IPS DF 19.7 (cell line): ENCODE results near the gene ZRANB2.

Experiments used
- DNase-seq: peaks from one replicate; pipeline ENCODE4 v3.0.0-alpha.2; 2013; ENCODE audit warnings: low read depth, low spot score

The ZRANB2 gene

DNA sequence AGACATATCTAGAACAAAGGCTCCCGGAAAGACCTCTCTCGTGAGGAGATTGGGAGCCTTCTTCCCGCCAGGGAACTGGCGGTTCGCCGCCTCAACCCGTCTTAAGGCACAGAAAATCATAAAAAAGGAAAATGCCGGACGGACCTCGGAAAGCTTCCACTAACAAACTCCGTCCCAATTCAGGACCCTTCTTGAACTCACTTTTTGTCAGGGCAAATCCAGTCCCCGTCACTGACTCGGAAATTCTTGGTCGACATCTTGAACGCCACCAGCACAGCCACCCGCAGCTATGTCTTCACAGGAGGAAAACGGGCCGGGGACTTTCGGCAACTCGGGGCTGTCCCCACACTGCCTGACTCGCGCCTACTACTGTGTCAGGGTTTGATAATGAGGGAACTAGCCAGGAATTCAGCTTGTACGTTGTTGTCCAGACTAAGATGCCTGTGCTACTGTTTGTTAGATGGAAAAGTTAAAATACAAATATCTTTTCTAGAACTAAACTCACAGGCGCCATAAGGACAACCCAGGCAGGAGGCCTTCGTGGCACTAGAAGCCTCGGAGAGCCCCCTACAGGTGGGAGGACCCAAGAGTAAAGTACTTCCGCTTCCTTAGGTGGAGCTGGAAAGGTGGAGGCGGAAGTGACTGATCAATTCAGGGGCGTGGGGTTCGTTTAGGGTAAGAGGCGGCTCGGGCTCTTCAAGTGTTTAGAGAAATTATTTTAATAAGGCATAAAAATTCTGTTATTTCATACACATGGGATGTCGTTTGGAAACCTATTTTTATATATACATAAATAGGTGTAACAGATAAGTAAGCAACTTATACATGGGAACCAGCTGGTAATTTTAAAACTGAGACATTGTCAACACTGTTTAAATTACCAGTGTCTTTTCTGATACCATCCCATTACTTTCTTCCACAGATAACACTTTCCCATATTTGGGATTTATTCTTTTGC lies at the start of gene ZRANB2:
TSS of gene ZRANB2 (minus strand) at position 297 of the 958 bp plus-strand sequence. CDS start at position 257, 40 bp downstream.
- peak; percentile 91 for DNase-seq

GRCh38 chr1:71128060-71128459 lies 47.2 kb upstream of the ZRANB2 start:
- DNase-seq = no peak

DNA sequence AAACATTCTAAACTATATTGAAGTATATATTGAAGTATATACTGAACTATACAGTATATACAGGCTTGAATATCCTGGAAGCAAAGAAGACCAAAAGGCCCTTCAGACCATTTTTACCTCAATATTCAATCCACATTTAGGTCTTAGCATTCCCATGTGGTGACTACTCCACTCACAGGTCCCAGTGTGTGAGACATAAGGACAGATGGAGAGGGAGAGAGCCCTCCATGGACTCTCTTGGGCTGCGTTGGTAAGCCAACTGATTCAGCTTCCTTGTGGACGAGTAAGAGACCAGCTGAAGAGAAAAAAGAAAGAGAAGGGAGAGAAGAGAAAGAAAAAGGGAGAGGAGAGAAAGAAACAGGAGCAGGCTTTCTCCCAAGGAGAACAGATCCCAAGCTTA lies 37.3 kb upstream of the ZRANB2 start:
- no peak for DNase-seq

DNA sequence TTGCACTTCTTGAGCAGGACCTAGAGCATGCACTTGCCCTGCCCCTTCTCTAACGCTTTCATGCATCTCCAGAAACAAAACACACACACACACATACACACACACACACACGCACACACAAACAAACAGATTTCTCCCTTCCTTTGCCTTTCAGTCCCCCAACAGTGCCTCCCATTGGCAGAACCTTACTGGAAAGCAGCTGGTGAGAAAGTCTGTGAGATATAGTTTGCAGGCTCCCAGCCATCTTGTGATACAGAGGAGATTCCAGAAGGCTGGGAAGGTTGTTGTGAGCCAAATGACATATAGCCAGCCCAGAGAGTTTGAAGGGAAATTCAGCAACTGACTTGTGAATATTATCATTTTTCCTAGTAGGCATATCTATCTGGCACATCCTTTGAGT lies 35.9 kb upstream of the ZRANB2 start:
- no peak for DNase-seq

GRCh38 chr1:71106658-71107322 lies 26.0 kb upstream of the ZRANB2 start:
- DNase-seq = no peak

DNA sequence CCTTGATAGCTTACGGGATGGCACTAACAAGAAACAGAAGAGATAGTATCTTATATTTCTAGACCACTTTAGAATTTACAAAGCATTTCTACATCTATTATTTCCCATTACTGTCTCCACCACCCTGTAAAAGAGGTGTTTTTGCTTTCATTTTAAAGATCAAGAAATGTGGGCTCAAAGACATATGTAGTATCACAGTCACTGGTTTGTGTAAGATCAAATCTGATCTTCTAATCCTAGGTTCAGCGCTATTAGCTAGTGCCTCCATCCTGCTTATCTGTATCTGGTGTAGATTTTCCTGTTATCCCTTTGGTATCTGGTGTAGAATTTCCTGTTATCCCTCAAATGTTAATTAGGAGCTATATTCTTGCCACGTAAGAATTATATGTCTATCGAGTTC lies 23.6 kb upstream of the ZRANB2 start:
- no peak for DNase-seq

DNA sequence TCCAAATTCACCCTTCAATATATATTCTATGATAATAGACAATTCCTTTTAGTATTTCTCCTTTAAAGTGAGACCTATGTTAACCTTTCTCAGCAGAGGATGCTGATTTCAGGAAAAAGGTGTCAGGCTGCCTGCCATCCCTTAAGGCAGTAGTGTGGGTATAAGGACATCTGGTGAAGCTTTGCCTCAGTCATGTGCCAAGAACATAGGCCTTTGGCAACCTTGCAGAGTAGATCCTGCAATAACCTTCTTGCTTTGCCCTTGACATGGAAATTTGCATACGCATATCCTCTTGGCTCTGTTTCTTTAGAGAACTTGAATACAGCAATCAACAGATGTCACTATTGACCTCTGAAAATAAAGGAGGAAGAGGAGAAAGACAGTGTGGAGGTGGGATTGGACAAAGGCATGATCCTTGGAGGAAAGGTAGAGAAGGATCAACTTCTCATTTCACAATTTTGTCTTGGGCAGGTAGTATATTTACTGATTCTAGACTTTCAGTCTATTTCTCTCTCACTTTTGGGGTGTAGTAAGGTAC lies 21.1 kb upstream of the ZRANB2 start:
- DNase-seq = no peak

- no peak for DNase-seq
Measured at GRCh38 chr1:71097428-71097827, 16.6 kb upstream of the ZRANB2 start.

GRCh38 chr1:71094913-71095312 lies 14.1 kb upstream of the ZRANB2 start:
- no peak for DNase-seq

- DNase-seq = no peak
Measured at GRCh38 chr1:71093938-71094337, 13.1 kb upstream of the ZRANB2 start.

DNA sequence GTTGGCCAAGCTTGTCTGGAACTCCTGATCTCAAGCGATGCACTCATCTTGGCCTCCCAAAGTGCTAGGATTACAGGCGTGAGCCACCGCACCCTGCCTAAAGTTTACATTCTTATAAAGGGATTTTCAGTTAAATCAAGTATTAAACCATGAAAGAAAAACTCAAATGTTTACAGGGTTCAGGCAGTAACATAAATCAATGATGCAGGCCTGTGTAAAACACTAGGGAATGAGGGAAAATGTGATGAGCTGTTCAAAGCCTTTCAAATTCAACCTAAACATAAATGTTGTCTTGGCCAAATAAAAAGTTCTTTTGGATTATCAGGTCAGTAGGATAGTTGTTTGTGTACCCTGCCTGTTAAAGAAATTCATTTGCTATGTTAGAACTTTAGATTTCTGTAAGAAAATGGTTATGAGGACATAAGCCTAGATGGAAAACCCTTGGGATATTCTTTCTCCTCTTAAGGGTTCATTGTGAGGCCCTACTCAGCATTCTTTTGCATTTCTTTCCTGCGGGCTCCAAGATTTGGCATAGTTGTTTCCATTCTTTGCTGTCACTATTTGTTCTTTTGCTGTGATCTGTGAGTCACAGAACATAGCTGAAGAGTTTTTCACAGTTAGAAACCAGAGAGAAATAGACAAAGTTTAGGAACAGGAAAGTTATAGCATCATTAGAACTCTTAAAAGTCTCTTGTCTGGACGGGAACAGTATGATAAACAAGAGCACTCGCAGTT lies 8.9 kb upstream of the ZRANB2 start:
- no peak for DNase-seq

DNA sequence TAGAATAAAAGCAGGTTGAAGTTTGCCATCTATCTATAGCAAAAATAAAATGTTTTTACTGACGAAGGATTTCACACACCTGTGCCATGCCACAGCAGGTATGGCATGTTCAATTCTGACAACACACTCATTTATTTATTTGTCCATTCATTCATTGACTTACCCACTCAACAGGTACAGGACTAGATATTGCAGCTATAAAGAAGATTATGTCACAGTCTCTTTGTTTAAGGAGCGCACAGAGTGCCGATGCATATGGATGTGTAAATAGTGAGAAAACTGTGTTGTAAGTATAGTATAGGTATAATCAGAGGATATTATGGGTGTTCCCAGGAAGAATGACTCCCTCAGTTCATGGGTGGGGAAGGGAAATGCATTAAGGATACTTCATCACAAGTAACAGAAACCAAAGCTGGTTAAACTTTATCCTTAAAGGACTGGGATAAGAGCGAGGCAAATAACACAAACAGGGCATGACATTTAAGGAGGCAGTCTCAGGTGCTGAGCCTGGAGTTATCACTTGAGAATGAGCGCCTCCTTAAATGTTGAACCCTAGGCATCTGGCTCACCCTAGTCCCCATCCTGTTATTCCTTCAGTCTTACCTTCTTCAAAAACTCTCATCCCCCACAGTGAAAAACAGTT lies 7.9 kb upstream of the ZRANB2 start:
- DNase-seq = no peak

- DNase-seq = no peak
Measured at GRCh38 chr1:71087713-71088112, 6.9 kb upstream of the ZRANB2 start.

- no peak for DNase-seq
Measured at GRCh38 chr1:71087060-71087459, 6.2 kb upstream of the ZRANB2 start.

DNA sequence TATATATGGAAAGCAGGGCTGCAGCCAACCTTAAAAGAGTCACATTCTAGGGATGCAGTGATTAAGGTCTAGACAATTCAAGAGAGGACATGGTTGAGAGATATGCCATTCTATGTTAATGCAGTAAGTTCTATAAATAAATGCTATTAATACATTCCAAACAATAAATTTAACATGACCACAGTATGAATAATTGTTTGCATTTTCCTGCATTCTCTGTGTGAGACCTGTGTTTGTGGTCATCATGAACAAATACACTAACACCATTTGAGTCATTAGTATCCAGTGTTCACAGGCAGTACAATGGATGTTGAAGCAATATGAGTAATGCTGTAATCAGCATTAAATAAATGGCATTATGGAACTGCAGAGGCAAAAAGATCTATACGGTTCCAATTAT lies 5.5 kb upstream of the ZRANB2 start:
- DNase-seq = no peak

DNA sequence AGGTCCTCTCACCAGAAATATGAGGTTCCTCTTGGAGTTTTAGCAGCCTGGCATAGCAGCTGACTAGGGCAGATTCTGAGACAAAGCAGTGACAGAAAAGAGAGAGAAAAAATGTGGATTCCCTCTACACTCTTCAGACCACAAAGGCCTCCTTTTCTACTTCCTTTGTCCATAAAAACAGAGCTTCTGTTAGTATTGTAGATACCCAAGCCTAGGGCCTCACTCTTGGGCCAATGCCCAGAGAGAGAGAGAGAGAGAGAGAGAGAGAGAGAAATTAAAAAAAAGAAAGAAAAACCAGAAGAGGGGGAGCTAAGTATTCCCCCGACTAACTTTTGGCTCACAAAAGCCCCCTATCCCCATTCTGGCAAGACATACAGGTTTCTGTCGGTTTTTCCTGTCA lies 2.4 kb upstream of the ZRANB2 start:
- DNase-seq = no peak

GRCh38 chr1:71081697-71082080 lies 854 bp upstream of the ZRANB2 start:
- no peak for DNase-seq

DNA sequence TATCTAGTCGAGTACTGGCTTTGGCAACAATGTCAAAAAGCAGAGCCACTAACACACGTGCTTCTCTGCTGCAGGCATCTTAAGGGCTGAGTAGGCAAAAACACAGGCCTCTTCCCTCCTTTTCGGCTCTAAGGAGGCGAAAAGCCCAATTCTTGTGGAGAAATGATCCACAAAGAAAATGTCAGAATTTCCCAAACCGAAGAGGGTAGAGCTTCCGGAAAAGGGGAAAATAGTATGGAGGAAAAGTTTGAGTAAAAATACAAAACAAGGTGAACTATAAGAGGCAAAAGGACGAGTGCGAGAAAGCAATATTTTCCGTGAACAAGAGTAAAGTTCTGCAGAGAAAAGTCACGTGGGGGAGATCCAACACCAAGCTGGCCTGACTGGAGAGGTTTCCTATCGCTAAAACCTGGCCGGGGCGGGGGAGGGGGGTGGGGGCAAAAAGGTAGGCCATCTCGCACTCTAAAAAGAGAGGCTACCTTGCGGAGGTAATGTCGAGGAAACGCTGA lies 551 bp downstream of the ZRANB2 start:
- no peak for DNase-seq

DNA sequence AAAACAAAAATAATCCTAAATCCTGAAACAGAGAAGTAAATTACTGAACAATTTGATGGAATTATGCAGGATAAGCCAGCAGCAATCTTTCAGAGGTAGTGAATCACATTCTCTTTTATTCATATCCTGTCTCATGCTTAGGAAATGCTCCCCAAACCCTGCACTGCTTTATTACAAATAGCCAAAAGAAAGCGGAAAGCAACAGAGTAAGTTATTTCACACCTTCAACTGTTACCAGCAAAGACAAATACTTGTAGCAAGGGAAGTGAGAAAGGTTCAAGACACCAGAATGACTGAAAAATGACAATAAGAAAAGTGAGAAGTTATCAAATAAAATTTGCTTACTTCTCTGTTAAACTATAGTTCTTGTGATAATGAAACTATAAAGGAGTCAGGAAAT lies 6.2 kb downstream of the ZRANB2 start:
- DNase-seq = no peak

GRCh38 chr1:71072273-71072672 lies 8.6 kb downstream of the ZRANB2 start:
- no peak for DNase-seq

DNA sequence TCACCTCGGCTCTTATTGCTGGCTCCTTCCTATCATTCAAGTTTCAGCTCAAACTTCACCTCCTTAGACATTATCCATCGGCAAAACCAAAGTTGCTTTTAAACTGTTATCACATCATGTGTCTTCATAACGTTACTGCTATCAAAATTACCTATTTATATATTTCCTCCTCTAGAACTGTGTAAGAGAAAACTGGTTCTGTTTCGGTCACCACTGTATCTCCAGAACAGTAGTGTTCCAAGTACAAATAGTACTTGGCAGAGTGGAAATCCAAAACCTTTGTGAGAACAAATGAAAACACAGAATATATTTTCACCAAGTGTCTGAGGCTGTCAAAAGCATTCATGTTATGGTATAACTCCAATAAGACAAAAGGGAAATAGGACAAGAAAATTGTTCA lies 9.1 kb downstream of the ZRANB2 start:
- no peak for DNase-seq
